Measurements from ENCODE around the gene ITM2C.

DNA sequence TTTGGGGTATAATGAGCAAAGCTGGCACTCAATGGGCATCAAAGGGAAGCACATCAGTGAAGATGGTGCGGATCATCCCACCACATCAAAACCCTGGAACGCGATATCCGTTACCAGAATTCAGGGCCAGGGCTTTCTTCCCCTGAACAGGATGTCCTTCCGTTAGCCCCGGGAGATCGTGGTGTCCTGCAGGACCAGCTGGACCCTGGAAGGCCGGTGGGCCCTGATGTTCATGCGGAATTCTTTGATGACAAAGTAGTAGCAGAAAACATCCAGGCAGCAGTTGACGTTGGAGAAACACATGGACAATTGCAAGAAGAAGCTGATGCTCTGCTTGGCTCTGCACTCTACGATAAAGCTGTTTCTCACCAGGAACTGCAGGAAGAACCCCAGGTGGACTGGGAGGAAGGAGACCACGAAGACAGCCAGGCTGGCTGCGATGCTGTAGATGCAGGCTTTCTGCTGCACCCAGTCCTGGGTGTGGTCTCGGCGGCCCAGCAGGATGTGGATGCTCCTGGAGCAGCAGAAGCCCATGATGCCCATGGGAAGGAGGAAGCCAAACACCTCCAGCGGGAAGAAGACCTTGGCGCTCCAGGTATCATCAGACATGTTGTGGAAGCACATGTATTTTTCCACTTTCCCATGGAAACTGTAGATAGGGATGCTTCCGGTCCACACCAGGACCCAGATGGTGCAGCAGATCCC lies 45.3 kb downstream of the ITM2C start:
- TF ChIP-seq, protein P1, sequence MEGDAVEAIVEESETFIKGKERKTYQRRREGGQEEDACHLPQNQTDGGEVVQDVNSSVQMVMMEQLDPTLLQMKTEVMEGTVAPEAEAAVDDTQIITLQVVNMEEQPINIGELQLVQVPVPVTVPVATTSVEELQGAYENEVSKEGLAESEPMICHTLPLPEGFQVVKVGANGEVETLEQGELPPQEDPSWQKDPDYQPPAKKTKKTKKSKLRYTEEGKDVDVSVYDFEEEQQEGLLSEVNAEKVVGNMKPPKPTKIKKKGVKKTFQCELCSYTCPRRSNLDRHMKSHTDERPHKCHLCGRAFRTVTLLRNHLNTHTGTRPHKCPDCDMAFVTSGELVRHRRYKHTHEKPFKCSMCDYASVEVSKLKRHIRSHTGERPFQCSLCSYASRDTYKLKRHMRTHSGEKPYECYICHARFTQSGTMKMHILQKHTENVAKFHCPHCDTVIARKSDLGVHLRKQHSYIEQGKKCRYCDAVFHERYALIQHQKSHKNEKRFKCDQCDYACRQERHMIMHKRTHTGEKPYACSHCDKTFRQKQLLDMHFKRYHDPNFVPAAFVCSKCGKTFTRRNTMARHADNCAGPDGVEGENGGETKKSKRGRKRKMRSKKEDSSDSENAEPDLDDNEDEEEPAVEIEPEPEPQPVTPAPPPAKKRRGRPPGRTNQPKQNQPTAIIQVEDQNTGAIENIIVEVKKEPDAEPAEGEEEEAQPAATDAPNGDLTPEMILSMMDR (conservative IDR thresholded peaks at IDR 0.05; ENCODE audit: low read length), result no peak
- no peak for TF ChIP-seq EZH2phosphoT487 (IDR thresholded peaks at IDR 0.05; ENCODE audit: borderline replicate concordance)
